AG09309 (cell line): ENCODE measurements around the gene TMEM150A.
"Not testable (repeated sequence)": the region's sequence is repeated elsewhere in the genome, so short reads cannot be mapped to it uniquely, and the experiment has no call there.

ENCODE experiments used
- DNase-seq: peaks from one replicate; pipeline ENCODE4 v3.0.0-alpha.2; 2010; ENCODE audit warnings: low read depth
- H3K4me3 ChIP-seq: 2 replicates; pipeline ENCODE4 v1.5.1; 2011; ENCODE audit warnings: mild to moderate bottlenecking, low read depth, low read length, moderate library complexity; ENCODE audit not compliant: control insufficient read depth
- CTCF ChIP-seq: IDR thresholded peaks from 2 replicates; pipeline ENCODE4 v1.5.1; 2011; ENCODE audit warnings: mild to moderate bottlenecking, low read depth, low read length, inconsistent platforms; ENCODE audit not compliant: insufficient read depth, control insufficient read depth; ENCODE audit errors: missing control alignments

Gene TMEM150A

GRCh38 chr2:85628658-85629057 lies 26.2 kb upstream of the TMEM150A start:
- TF ChIP-seq CTCF: no peak
- H3K4me3 ChIP-seq: no peak overlapping the region
- DNase-seq: no peak

GRCh38 chr2:85623991-85624390 lies 21.5 kb upstream of the TMEM150A start:
- no peak for DNase-seq
- no peak overlapping the region for H3K4me3 ChIP-seq
- TF ChIP-seq CTCF: no peak

GRCh38 chr2:85621338-85621737 lies 18.8 kb upstream of the TMEM150A start:
- no peak for DNase-seq
- H3K4me3 ChIP-seq: no peak overlapping the region
- no peak for TF ChIP-seq CTCF

- no peak overlapping the region for H3K4me3 ChIP-seq
- DNase-seq: no peak
- TF ChIP-seq CTCF: no peak
These were observed 17.1 kb upstream of the TMEM150A start for GRCh38 chr2:85619617-85620016.

- DNase-seq, H3K4me3 ChIP-seq: not testable (repeated sequence)
These were observed 15.2 kb upstream of the TMEM150A start for GRCh38 chr2:85617723-85618122.

GRCh38 chr2:85615413-85615728 lies 12.9 kb upstream of the TMEM150A start:
- no peak for TF ChIP-seq CTCF
- H3K4me3 ChIP-seq: no peak overlapping the region
- no peak for DNase-seq

GRCh38 chr2:85614757-85615156 lies 12.3 kb upstream of the TMEM150A start:
- not testable (repeated sequence) for H3K4me3 ChIP-seq, DNase-seq

- no peak for TF ChIP-seq CTCF
- DNase-seq: no peak
- H3K4me3 ChIP-seq: no peak overlapping the region
These were observed 11.4 kb upstream of the TMEM150A start for GRCh38 chr2:85613717-85614515.
